Hepatocyte (in vitro differentiated cells): ENCODE measurements around the gene RUNX1.

Source experiments
- EZH2phosphoT487 ChIP-seq: fragments of 200-600 bp; sonication (generic); IDR thresholded peaks from one replicate; pipeline ENCODE4 v1.6.1; 2018; ENCODE audit warnings: antibody characterized with exemption, mild to moderate bottlenecking, low read depth, moderate library complexity; ENCODE audit not compliant: unreplicated experiment, severe bottlenecking
- TF ChIP-seq, protein P1 (sequence below): fragments of 200-600 bp; sonication (generic); IDR thresholded peaks from 2 replicates; pipeline ENCODE4 v1.5.1; 2016; ENCODE audit warnings: antibody characterized with exemption, mild to moderate bottlenecking; ENCODE audit not compliant: poor library complexity

- TF ChIP-seq, protein P1, sequence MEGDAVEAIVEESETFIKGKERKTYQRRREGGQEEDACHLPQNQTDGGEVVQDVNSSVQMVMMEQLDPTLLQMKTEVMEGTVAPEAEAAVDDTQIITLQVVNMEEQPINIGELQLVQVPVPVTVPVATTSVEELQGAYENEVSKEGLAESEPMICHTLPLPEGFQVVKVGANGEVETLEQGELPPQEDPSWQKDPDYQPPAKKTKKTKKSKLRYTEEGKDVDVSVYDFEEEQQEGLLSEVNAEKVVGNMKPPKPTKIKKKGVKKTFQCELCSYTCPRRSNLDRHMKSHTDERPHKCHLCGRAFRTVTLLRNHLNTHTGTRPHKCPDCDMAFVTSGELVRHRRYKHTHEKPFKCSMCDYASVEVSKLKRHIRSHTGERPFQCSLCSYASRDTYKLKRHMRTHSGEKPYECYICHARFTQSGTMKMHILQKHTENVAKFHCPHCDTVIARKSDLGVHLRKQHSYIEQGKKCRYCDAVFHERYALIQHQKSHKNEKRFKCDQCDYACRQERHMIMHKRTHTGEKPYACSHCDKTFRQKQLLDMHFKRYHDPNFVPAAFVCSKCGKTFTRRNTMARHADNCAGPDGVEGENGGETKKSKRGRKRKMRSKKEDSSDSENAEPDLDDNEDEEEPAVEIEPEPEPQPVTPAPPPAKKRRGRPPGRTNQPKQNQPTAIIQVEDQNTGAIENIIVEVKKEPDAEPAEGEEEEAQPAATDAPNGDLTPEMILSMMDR = no peak
- TF ChIP-seq EZH2phosphoT487 = no peak
Observed at GRCh38 chr21:34911360-34911759, 137.7 kb downstream of the RUNX1 start.
